Adrenal gland (tissue), 12 donors: ENCODE data around the gene CUX1. TPM values are rescaled to one million over a fixed set of nuclear protein-coding genes. Genes with fewer than 3 reads are reported as not detected.

Source experiments
- DNase-seq, 7 donors: peaks; one replicate each; pipeline ENCODE4 v3.0.0-alpha.2; 2019 to 2020
- H3K27ac ChIP-seq, 5 donors: fragments of 200-600 bp; sonication (generic) in 4 of 5; 1 replicate in 3 of 5; 2 replicates in 2 of 5; pipeline versions ENCODE4 v1.5.1 to v1.8.0; 2016 to 2020; ENCODE audit warnings: mild to moderate bottlenecking in 1 of 5
- H3K27me3 ChIP-seq: fragments of 200-600 bp; 2 replicates; pipeline ENCODE4 v1.8.0; 2021
- H3K36me3 ChIP-seq, 2 donors: fragments of 200-600 bp; replicated peaks in 1 of 2; 1 replicate in 1 of 2; 2 replicates in 1 of 2; pipeline versions ENCODE4 v1.5.1 to v1.8.0; 2018 to 2022
- H3K4me1 ChIP-seq, 2 donors: fragments of 200-600 bp; replicated peaks in 1 of 2; 1 replicate in 1 of 2; 2 replicates in 1 of 2; pipeline versions ENCODE4 v1.5.1 to v1.8.0; 2018 to 2021
- H3K4me3 ChIP-seq, 4 donors: fragments of 200-600 bp; sonication (generic) in 3 of 4; one replicate each; pipeline ENCODE4 v1.5.1; 2016 to 2018
- H3K9me3 ChIP-seq, 3 donors: fragments of 200-600 bp; sonication (generic) in 1 of 3; replicated peaks in 1 of 3; 1 replicate in 2 of 3; 2 replicates in 1 of 3; pipeline versions ENCODE4 v1.5.1 to v1.8.0; 2016 to 2021
- POLR2A ChIP-seq, 2 donors: fragments of 450-650 bp; IDR thresholded peaks; one replicate each; pipeline ENCODE4 v1.6.1; 2017; ENCODE audit warnings: antibody characterized with exemption in 2 of 2, mild to moderate bottlenecking in 2 of 2, moderate library complexity in 1 of 2
- WGBS, 4 donors: extraction: QIAGEN DNeasy Blood & Tissue Kit in 2 of 4; methylation state at CpG; one replicate each; pipeline versions ENCODE4 v1.1.5 to v1.1.7; 2013 to 2017; 5-methylcytosine and 5-hydroxymethylcytosine counted together
- intact Hi-C, 2 donors: fragments of 100-400 bp; cut with DNase I; formaldehyde crosslinking; loops; one replicate each; pipeline versions ENCODE4 v1.14.1 to v1.15.0; 2022 to 2023
- polyA plus RNA-seq, 3 donors: library from polyadenylated mRNA; stranded (reverse); fragments of 200-250 nt in 2 of 3; fragments of 350-450 nt in 1 of 3; fragmentation: Illumina TruSeq in 1 of 3; extraction: RNeasy Lipid Tissue Mini Kit (QIAGEN cat#74804) in 1 of 3; gene quantifications; one replicate each; pipeline ENCODE4 v1.2.3, GENCODE V29; 2013 to 2014
- total RNA-seq, 9 donors: library from RNA; depleted of rRNA in 4 of 9; stranded (reverse); fragments of >200 nt in 4 of 9; fragments of 120-200 nt in 1 of 9; fragmentation: NEBNext Ultra II Directional in 1 of 9; extraction: Animal tissue kit (Norgen Biotek cat#: 25700) in 1 of 9; gene quantifications; one replicate each; pipeline versions ENCODE4 v1.1.0 to v1.2.4, GENCODE V29; 2013 to 2023
- TF ChIP-seq, protein P1 (sequence below), 6 experiments: fragments of 450-650 bp in 4 of 6; fragments of 200-600 bp in 2 of 6; sonication (generic) in 1 of 6; IDR thresholded peaks; 1 replicate in 5 of 6; 2 replicates in 1 of 6; pipeline versions ENCODE4 v1.5.1 to v1.8.0; 2016 to 2021; ENCODE audit warnings: antibody characterized with exemption in 6 of 6, mild to moderate bottlenecking in 2 of 6, moderate library complexity in 1 of 6
- donor health status: healthy with polysubstance abuse.
- donor health status: Bipolar disorder and iron deficiency.
- donor health status: DM: yes; HTN: yes; CAD: no.
- donor health status: DM: no; HTN: no; CAD: no.
- donor health status: DM: no; HTN: no; CAD: no.
- donor health status: DM: yes; HTN: yes; CAD: no.

CUX1 gene
- total and polyA plus RNA-seq, 12 donors: 17.2 to 72.6 (median 58.3) TPM

DNA sequence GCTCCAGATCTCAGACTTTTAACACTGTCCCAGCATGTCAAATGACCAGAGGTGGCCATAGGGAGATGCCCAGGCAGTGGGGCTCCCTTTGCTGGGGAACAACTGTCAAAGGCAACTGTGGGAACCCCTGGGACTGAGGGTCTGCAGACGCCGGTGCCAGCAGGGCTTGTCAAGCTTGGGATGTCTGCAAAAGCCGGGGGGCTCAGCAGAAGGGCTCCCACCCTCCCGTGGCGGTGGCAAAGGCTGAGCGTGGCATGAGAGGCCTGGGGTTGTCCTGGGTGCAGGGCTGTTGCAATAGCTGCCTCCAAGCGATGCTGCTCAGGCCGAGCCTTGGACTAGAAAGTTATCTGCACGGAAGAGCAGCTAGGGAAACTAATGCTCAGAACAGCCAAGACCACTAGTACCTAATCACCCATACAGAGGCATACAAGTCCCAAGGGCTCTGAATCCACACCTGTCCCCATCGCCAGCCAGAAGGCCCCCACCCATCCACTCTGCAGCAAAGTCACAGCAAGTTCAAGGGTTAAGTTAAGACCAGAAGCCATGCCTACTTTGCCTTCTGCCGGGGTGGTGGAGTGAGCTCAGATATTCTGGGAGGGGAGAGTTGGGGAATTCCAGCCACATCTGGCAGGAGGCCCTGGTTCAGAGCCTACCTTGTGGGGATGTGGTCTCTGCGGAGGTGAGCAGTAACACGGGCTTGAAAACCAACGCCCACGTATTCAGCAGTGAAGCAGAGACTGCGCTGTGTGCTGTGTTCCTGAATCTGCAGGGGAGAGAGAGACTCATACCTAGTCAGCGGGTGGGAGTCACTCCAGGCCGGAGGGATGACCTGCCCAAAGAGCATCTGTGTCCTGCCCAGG lies 473.9 kb downstream of the CUX1 start:
- H3K27me3 ChIP-seq: no peaks in the 10 kb centered on the region
- WGBS, 4 donors: 76 to 81% (median 79%) methylated on average over 9 to 18 of the region's 18 CpGs
- H3K4me1 ChIP-seq: peaks cover 14 to 15% of the 10 kb centered on the region in 2 donors
- no peaks in the 10 kb centered on the region for H3K36me3 ChIP-seq
- H3K4me3 ChIP-seq: no peak overlapping the region
- H3K9me3 ChIP-seq: no peaks in the 10 kb centered on the region
- no peak for DNase-seq
- intact Hi-C loops: loop anchor here in 1 of 2 donors (10.0 kb wide), 1 partner anchor 164 kb away; no protein-coding TSS in a partner anchor
- H3K27ac ChIP-seq: no peak overlapping the region
- no peak for TF ChIP-seq POLR2A (IDR thresholded peaks at IDR 0.05)
- TF ChIP-seq, protein P1, sequence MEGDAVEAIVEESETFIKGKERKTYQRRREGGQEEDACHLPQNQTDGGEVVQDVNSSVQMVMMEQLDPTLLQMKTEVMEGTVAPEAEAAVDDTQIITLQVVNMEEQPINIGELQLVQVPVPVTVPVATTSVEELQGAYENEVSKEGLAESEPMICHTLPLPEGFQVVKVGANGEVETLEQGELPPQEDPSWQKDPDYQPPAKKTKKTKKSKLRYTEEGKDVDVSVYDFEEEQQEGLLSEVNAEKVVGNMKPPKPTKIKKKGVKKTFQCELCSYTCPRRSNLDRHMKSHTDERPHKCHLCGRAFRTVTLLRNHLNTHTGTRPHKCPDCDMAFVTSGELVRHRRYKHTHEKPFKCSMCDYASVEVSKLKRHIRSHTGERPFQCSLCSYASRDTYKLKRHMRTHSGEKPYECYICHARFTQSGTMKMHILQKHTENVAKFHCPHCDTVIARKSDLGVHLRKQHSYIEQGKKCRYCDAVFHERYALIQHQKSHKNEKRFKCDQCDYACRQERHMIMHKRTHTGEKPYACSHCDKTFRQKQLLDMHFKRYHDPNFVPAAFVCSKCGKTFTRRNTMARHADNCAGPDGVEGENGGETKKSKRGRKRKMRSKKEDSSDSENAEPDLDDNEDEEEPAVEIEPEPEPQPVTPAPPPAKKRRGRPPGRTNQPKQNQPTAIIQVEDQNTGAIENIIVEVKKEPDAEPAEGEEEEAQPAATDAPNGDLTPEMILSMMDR (IDR thresholded peaks at IDR 0.05): no peak

DNA sequence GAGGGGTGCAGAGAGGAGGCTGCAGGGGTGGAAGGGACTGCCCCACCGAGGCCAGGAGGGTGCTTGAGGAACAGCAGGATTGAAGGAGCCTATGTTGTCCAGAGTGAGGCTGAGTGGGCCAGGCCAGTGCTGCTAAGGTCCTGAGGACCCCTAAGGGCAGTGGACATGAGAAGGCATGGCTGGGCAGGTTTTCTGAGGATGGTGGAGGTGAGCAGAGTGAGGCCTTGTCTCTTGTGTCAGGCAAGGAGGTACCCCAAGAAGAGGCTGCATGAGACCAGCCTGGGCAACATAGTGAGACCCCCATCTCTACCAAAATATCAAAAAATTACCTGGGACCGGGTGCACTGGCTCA lies 474.5 kb downstream of the CUX1 start:
- no peak for DNase-seq
- intact Hi-C loops: loop anchor here in 1 of 2 donors (10.0 kb wide), 1 partner anchor 163 kb away; no protein-coding TSS in a partner anchor
- no peaks in the 10 kb centered on the region for H3K36me3 ChIP-seq
- no peak overlapping the region for H3K4me3 ChIP-seq
- H3K9me3 ChIP-seq: no peaks in the 10 kb centered on the region
- H3K4me1 ChIP-seq: peaks cover 14 to 15% of the 10 kb centered on the region in 2 donors
- H3K27me3 ChIP-seq: no peaks in the 10 kb centered on the region
- no peak overlapping the region for H3K27ac ChIP-seq
- WGBS, 4 donors: 78 to 97% (median 88%) methylated on average over 2 of the region's 2 CpGs
- TF ChIP-seq, protein P1 (IDR thresholded peaks at IDR 0.05): no peak
- no peak for TF ChIP-seq POLR2A (IDR thresholded peaks at IDR 0.05)

DNA sequence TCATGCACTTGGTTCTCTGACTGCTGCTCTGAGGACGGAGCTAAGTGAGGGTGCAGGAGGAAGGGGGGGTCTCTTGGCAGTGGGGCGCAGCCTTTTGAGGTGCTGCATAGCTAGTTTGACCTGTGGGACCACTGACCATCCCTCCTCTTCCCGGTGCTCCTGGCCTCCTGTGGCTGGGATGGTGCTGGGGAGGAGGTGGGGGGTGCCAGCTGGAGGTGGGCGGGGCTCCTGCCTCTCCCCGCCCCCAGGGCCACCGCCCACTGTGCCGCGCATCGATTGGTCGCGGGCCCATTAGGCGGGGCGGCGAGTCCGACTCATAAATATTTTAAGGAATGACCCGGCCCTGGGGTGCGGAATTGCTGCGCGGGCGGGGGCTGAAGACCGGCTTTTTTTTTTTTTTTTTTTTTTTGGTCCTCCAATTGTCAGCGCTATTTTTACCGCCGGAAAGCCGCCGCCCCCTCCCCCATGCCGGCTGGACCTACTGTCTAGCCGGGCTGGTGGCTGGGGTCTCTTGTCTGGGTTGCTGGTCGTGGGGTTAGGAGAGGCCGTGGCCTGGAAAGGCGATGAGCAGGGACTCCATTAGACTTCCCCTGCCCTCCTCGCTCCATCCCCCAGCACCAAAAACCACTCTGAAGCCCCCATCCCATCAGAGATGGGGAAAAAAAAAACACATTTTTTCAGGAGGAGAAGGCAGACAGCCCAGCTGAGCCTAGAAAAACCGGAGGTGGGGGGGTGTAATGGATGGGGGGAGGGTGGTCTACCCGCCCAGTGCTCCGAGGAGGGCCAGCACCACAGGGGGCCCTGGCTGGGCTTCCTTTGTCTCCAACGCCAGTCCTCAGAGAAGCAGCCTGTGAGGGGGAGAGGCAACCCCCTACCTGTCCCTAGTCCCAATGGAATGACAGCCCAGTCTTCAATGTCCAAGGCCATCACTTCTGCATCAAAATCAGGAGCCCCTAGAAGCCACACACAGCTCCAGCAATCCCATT lies 475.7 kb downstream of the CUX1 start:
- Histone ChIP-seq H3K4me1 (peaks cover 3% of the 10 kb centered on the region in 2 donors), H3K27me3 (no peaks in the 10 kb centered on the region), H3K27ac (no peak overlapping the region), H3K36me3 (no peaks in the 10 kb centered on the region), H3K4me3 (no peak overlapping the region), H3K9me3 (no peaks in the 10 kb centered on the region)
- DNase-seq: no peak
- intact Hi-C loops: loop anchor here in 1 of 2 donors (10.0 kb wide), 1 partner anchor 162 kb away; no protein-coding TSS in a partner anchor
- 25 to 36% (median 27%) methylated on average over 29 to 36 of the region's 36 CpGs for WGBS, 4 donors
- TF ChIP-seq POLR2A (IDR thresholded peaks at IDR 0.05): no peak
- TF ChIP-seq, protein P1 (IDR thresholded peaks at IDR 0.05): no peak

DNA sequence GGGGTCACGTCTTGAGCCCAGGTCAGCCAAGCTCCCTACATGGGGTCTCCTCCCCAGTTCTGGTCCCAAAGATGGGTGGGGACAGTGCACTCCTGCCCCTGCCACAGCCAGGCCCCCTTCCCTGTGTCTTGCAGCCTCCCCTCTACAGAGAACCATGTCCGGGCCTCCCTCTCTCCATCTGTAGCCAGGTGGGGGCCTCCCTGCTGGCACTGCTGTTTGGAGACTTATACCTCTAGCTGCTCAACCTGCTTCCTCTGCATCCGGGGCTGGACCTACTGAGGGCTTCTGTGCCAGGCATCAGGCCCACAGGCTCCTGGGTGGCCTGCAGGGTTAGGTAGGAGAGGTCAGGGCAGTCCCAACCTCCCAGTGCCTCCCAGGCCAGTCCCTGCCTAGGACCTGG lies 477.2 kb downstream of the CUX1 start:
- TF ChIP-seq, protein P1 (IDR thresholded peaks at IDR 0.05): no peak
- no peak for TF ChIP-seq POLR2A (IDR thresholded peaks at IDR 0.05)
- intact Hi-C loops: loop anchor here in 1 of 2 donors (10.0 kb wide), 1 partner anchor 160 kb away; no protein-coding TSS in a partner anchor
- no peaks in the 10 kb centered on the region for H3K4me1 ChIP-seq
- DNase-seq: no peak
- no peaks in the 10 kb centered on the region for H3K27me3 ChIP-seq
- no peak overlapping the region for H3K27ac ChIP-seq
- no peaks in the 10 kb centered on the region for H3K9me3 ChIP-seq
- H3K36me3 ChIP-seq: no peaks in the 10 kb centered on the region
- H3K4me3 ChIP-seq: no peak overlapping the region
- WGBS, 4 donors: 88 to 100% (median 89%) methylated on average over 1 to 3 of the region's 3 CpGs; no CpG with 5 or more reads in 1 of the 4 donors
